GM12873 (cell line): Measurements from ENCODE around the gene RBM18.

Experiments
- CTCF ChIP-seq: IDR thresholded peaks from 2 replicates; pipeline ENCODE4 v1.5.1; 2012; ENCODE audit warnings: low read depth, mild to moderate bottlenecking, moderate library complexity, low read length, control low read depth; ENCODE audit not compliant: insufficient read depth; ENCODE audit errors: missing control alignments

The RBM18 gene

GRCh38 chr9:122264360-122265148 lies at the start of gene RBM18, which contains the start of gene MRRF:
Gene RBM18, minus strand, starts transcription at chr9:122264840. Its CDS starts 3,348 bp downstream, at chr9:122261492.
Gene MRRF, plus strand, starts transcription at chr9:122264882. Its CDS starts 6,010 bp downstream, at chr9:122270892.
- no peak for TF ChIP-seq CTCF

GRCh38 chr9:122314165-122314564 lies 49.5 kb upstream of the RBM18 start:
- TF ChIP-seq CTCF: no peak

GRCh38 chr9:122309861-122310260 lies 45.2 kb upstream of the RBM18 start:
- TF ChIP-seq CTCF: no peak

GRCh38 chr9:122307925-122308324 lies 43.3 kb upstream of the RBM18 start:
- TF ChIP-seq CTCF: no peak

- TF ChIP-seq CTCF: no peak
Observed at GRCh38 chr9:122307061-122307460, 42.4 kb upstream of the RBM18 start.

- TF ChIP-seq CTCF: no peak
Observed at GRCh38 chr9:122302237-122303093, 37.8 kb upstream of the RBM18 start.

GRCh38 chr9:122297512-122297911 lies 32.9 kb upstream of the RBM18 start:
- no peak for TF ChIP-seq CTCF
